HG03045 (cell line): ENCODE results near the gene MINDY3.

ENCODE experiments used
- ATAC-seq: cut with Tn5 transposase; IDR thresholded peaks from one replicate; pipeline ENCODE4 v1.9.1; 2021; ENCODE audit warnings: mild to moderate bottlenecking, moderate library complexity; ENCODE audit not compliant: unreplicated experiment

Gene MINDY3

DNA sequence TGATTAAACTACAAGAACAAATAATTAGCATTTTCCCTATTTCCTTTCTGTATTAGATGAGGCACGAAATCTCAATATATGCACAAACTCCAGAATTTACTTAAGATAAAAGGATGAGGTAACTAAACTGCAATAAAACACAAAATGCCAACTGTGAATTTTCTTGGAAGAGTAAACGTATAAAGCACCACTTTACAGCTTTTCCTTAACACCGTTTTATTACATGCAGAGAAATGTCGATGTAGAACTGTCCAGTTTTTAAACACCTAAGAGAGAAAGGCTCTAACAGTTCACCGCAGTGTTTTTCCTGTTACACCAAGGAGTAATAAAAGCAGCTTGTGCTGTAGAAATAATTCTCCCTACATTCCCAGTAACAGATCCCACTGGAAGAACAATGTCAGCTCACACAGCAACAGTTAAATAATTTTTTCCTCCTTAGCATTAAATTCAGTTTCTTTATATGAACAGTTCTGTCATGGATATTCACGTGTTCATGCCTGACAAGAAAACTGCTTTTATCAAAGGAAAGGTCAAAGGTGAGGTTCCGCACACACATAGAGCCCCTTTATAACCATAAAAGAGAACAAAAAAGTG lies 52.0 kb downstream of the MINDY3 start:
- ATAC-seq: no peak

DNA sequence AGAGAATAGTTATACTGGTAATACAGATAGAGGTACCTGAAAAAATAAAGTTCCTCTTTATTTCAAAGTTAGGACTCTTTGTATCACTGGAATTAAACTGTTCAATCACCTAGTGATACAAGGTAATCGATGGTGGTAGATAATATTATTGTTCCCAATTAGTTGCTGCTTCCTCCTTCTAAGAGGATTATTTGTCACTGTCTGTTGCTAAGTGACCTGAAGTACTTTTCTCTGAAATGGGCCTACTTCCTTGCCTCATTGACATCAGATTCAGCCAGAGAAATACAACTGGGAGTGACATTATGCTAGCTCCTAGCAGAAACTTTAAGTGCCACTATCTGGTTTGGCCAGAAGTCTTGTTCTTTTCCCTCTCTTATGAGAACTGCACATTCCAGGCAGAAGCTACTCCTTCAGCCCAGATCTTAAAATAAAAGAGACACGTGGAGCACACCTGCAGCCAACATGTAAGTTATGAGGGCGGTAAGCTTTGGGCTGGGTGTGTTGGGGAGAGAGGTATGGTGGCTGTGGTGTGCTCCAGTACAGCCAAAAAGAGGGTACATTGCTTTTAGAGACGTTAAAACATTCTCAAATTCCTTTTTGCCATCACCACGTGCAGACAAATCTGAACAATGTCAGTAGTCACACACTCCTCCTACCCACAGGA lies 54.8 kb downstream of the MINDY3 start:
- ATAC-seq: no peak

DNA sequence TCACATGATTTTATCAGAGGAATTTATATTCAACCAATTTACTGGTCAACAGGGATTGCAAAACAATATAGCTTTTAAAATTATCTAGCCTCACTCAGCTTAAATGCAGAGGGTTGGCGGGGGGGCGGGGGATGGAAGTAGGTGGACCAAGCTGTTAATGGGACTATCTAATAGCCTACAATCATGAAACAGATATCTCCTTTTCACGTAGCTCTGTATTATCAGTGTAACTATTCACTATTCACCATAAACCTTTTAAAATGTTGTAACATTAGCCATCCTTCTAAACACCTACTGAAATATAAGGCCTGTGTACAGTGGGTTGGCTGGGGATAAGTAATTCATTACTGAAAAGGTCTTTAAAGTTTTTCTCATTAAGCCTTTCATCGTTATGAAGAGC lies 56.2 kb downstream of the MINDY3 start:
- no peak for ATAC-seq

DNA sequence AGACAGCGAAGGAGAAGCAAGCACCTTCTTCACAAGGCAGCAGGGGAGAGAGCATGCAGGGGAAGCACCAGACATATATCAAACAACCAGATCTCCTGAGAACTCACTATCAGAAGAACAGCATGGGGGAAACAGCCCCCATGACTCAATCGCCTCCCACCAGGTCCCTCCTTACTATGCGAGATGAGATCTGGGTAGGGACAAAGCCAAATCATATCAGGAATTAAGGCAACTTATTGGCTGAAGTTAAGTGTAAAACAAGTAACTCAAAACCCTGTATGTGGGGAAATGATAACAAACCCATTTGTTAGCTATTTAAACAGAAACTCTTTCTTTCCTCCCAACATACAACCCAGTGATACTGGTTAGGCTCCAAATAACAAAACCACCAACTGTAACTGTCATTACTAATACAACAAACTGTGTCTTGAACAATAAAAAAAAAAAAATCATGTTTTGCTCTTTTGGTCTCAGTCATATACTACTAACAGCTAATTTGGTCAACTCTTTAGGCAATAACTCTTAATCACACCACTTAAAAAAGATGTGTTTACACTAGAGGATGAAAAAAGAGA lies 57.8 kb downstream of the MINDY3 start:
- no peak for ATAC-seq

DNA sequence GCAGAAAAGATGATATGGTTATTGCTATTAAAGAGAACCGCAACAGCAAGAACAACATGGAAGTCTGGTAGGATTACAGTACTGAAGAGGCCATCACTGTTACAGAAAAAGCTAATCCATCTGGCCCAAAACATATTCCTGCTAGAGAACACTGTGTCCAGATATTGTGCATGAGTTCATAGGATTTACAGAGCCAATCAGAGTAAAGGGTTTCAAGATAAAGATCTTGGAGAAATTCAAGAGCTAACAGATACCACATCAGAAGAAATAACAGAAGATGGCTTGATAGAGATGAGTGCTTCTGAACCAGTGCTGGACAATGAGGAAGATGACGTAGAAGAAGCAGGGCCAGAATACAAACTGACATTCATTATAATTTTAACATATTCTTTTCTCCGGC lies 58.7 kb downstream of the MINDY3 start:
- ATAC-seq: no peak

DNA sequence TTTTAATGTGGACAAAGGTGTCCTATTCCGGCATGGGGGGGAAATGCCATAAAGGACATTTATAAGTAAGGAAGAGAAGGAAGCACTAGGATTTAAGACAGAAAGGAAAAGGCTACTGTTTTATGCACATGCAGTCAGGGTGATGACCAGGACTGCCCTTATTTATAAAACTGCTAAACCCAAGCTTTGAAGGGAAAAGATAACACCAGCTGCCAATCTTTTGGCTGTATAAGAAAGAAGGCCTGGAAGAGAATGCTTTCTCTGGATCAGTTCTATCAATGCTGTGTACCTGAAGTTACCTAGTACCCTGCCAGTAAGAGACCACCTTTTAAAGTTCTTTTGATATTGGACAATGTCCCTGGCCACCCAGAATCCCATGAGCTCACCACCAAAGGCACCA lies 59.2 kb downstream of the MINDY3 start:
- ATAC-seq: no peak

DNA sequence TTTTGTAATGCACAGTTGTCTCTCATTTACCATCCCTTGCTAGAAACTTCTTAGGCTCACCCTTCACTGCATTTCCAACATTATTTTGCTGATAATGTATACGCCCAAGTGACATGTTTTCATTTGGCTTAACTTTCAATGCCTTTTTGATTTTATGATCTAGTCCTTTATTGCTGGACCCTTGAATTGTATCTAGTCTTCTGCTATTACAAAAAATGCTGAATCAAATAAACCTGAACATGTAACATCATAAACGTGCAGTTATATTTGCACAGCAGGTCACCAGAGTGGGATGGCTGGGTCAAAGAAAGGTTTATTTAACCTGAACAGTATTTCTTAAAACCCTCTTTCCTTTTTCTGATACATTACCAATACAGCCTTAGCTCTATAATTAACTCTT lies 63.0 kb downstream of the MINDY3 start:
- no peak for ATAC-seq

DNA sequence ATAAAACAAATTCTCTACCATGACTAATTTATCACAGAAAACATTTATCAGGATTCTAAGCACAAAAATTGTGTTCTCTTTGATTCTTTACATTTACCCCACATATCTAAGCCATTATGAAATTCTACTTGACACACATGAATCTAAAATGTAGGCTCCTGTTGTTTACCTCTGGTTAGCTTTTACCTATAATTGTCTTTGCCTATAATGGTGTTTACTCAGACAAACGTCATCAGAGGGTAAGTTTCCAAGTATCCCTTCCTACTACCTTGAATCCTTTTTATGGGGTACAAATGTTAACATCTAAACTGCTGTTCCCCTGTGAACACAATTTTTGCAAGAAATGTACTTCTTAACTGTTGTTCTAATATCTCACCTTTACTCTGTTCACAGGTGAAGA lies 63.5 kb downstream of the MINDY3 start:
- no peak for ATAC-seq

DNA sequence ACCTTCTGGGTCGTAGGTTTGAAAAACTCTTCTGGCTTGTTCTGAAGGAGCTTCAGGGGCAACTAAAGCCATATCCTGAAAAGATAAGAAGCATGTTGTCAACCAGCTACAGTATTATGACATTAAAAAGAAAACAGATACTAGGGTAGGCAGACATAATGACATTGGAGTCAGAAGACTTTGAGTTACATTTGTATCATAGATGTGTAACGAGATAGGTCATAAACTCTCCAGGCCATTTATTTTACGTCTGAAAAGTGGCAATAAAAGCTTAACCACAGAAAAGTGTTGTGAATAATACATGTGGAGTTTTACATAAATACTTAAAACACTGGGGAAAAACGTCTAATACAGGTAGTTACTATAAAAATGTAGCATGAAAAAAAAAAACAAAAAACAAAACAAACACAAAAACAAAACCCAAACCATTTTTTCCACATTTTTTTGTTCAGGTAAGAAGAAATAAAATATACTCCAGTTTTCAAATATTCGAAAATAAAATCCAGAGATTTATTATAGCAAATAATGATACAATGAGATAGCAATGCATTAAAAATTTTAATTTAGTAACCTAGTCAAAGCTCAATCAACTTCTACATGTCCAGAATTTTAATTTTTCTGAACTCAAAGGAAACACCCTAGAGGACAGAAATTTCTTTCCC lies 64.1 kb downstream of the MINDY3 start:
- no peak for ATAC-seq

DNA sequence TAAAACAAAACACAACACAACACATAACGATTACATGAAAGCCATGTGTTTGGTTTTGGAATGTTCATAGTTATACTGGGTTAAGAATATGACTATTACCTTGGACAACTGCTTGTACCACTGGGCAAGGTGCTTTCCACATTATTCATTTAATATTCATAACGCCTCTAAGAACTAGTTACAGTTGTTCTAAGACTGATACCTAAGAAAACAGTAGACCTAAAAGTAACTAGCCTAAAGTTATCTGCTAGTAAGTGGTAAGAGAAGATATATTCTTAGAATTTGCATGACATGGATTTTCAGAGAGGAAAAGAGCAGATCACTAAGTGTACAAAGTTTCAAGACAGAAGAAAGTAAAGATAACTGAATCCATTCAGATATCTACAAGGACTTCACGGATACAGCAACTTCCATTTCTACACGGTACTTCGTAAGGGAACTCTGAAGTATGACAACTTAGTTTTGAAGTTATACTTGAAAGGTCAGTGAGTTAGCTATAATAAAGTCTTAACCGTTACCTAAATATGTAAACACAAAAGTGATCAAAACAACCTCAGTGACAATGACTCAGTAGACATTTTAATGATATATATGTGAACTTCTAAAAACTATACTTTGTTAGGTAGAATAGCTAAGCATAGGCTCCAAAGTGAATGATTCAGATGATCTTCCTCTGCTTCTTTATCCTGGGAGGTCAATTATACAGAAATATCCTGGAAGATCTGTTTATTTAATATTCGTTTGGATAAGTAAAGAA lies 65.1 kb downstream of the MINDY3 start:
- no peak for ATAC-seq

DNA sequence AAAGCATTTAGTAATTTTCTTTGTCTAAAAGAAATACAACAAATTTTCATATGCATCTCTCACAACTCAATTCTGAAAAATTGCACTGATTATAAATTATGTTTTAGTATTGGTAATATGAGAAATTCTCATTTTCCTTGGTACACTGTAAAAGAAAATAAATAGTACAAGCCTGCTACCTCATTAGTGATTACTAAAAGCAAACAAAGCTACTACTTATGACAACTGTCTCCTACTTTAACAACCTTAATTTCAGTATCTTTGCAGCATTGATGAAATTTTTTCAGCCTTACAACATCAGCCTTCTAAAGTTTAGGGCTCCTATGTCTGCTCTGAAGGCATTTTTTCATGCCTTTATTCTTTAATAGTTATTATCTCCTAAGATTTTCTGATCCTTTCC lies 65.7 kb downstream of the MINDY3 start:
- ATAC-seq: no peak

DNA sequence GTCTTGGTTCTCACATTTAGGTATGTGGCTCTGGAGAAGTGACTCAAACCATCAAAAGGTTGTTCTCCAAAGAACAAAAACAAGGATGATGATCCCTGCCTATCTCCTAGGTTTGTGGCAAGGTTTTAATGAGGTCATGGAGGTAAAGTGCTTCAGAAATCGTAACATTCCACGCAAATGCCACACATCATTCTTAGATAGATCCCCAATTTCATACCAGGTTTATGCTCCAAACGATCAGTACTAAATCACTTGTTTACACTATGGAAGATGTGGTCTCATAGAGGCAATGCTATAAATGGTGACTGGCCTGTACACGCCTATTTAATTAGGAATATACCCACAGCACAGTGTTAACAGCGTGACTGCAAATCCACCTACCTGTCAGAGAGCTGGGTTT lies 66.6 kb downstream of the MINDY3 start:
- ATAC-seq: no peak

DNA sequence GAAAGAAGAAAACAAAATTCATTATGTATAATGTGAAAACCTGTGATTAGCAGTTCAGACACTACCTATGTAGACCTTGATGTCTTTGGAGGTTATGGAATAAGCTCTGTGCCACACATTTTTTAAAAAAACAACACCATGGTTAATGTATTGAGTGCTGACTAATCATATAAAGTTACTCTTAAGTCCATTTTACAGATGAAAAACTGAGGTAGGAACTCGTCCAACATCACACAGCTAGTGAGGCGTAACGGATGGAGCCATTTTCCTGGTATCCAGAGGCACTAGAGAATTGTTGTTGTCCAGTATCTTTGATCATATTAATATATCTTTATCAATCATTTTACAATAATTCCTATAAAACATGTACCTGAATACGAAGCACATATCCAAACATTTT lies 67.5 kb downstream of the MINDY3 start:
- ATAC-seq: no peak

DNA sequence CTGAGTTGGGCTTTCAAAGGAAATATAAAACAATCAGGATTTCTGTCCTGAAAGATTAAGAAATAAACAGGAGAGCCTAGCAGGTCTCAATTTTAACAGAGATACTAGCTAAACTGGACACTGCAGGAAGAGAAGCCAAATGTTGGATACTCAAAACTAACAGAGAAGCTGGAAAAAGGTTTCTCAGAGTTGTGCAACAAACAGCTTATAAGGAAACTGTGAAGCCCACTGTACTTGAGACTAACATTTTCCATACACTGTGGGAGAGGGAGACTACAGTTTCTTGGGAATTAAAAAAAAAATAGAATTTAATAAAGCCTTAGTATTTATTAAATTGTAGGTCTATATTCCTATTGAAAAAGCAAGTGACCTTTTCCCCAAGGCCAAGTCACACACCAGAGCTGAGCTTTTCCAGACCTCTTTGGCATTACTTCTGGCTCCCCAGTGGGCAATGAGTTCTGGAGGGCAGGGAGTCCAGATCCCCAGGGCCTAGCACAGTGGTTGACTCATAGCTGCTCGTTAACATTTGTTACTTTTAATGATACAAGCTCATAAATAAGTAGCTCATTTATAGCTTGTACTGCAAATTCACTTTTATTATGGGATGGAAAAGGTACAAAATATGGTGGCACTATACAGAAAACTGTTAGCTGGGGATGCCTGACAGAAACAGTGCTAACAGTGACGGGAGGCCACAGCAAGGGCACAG lies 68.3 kb downstream of the MINDY3 start:
- ATAC-seq: no peak

DNA sequence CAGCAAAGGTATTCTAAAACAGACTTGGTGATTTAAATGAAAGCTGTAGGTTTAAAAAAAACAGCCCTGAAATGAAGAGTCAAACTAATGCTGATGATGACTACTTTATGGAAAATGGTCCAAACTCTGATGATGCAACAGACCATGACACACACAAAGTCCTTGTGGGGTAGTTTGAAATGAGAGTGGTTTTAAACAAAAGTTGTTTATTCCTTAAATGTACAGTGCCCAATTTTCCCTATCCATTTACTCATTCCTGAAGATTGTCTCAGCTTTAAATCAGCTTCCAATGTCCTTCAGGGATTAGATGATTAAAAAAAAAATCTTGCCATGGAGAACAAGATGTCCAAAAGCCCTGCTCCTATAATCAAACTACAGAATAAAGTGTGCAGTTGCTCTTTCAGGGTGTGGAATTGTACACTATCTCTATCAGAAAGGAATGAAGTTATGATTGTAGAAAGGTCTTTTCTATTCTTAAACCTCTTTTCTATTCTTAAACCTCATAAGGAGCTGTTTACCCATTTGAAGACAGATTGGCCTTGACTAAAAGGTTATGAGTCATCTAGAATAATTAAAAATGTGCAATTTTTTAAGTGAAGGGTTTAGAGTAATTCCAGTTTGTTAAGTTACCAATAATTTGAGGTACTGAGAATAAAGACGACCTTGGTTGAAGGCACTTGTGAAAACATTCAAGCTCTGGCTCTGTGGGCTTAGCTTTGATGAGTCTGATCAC lies 70.3 kb downstream of the MINDY3 start:
- ATAC-seq: no peak

DNA sequence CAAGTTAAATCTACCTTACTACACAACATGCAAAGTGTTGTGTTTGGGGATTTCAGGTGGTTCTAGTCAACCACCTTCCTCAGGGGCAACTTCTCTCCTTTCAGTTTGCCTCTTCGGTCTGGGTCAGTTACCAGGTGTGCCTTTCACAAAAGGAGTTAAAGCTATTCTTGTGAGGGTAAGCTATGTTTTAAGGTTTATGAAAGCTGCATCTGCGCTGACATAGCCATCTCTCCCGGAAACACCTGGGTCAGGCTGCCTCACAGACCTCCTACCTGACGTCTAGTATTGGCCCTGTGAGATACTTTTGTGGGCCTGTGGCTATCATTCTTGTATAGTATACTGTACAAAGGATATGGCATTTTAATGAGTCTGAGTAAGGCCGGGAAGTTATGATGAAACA lies 72.9 kb downstream of the MINDY3 start:
- no peak for ATAC-seq

DNA sequence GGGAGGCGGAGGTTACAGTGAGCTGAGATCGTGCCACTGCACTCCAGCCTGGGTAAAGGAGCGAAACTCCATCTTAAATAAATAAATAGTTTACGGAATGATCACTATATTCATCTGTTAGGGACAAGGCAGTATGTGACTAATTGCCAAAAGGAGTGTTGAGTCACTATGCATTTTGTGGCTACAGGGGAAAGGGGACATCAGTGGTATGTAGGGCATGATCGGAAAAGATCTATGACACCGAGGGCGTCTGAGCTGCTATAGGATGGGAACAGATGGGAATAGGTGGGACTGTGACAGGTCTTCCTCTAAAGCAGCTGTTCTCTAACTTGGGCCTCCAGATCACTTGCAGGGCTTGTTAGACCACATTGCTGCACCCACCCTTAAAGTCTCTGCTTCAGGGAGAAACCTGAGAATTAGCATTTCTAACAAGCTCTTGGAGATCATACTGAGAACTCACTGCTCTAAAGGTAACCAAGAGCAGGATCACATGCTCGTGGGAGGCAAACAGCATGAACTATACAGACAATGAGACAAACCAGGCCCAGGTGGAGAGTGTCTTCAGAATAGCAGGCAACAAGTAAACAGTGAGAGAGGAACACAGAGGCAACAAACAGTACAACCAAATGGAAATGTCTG lies 75.5 kb downstream of the MINDY3 start:
- no peak for ATAC-seq

DNA sequence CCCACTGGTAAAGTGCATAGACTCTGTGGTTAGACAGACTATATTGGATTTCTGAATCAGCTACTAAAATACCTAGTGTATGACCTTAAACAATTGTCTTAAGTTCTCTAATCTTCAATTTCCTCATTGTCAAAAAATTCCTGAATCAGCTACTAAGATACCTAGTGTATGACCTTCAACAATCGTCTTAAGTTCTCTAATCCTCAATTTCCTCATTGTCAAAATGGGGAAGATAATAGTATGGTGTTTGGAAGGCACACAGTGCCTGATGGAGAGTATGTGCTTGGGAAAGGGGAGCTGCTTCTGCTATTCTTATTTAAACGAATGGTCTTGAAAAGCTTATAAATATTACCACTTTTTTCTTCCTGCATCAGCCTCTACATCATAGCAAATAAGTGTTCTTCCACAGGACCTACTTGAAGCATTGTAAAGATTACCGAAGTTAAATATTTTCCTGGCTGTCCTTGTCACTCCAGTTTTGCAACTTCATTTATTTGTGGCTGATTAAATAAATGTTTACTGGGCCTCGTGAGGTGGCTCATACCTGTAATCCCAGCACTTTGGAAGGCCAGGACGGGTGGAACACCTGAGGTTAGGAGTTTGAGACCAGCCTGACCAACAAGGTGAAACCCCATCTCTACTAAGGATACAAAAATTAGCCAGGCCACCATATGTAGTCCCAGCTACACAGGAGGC lies 76.2 kb downstream of the MINDY3 start:
- no peak for ATAC-seq

DNA sequence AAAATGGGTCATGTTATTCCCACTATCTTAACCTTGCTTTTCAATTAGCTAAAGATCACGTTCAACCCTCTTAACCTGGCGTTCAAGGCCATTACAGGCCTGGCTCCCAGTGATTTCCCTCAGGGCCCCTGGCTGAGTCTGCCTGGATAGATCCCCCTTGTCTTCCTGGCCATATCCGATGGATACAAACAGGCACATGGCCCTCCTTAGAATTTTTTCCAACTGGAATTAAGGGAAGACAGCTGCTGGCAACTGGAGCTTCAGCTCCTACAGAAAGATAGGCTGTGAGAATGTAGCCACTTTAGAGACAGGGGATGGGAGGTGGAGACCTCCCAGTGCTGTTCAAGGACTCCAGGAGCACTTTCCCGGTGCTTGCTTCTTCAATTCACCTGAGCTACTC lies 77.5 kb downstream of the MINDY3 start:
- ATAC-seq: no peak
